ENCODE results near the gene ACTN1. TPM values are rescaled to one million over a fixed set of nuclear protein-coding genes. Genes with fewer than 3 reads are reported as not detected.

ACTN1 gene
- total RNA-seq, 4 donors from 2014 or later, result 40.3 to 585 (median 80.1) TPM

DNA sequence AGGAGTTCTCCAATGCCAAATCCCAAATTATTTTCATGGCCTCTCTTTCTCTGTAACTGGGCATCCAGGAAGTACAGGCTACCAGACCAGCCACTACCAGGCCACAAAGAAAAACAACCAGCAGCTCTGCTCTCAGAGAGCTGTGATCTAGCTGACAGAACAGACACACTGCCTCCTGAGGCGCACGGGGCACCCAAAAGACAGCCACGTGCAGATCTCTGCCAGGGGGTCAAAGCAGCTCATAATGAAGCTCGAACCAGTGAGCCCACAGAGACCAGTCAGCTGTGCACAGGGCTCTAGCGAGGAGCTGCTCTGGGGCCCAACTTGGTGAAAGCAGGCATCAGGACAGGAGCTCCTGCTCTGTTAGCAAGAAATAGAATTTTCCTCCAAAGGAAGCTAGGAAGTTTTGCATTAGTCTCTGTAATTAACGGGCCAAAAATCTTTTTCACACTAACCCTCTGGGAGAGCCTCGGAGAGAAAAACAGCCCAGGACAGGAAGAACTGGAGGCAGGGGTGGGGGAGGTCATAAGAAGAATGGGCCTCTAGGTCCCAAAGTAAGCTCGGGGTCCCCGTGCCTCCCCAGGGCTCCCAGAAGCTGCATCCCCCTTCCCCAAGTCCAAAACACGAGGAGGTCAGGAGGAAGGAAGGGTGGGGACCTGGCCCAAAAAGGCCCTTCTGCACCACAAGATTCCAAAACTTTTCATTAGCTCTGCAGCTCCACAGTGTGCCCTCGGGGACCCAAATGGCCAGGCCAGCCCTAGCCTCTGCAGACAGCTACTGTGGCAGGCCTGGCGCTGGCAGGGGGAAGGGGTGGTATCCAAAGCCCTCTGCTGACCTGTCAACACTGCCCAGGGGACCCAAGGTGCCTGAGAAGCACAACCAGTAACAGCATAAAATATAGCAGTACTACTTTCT, 30.2 kb downstream of the ACTN1 start:
- Histone ChIP-seq H3K4me3 (no peak overlapping the region), H3K27ac (peak overlapping the region; percentile 28 to 86 (median 66)), H3K27me3 (no peaks in the 10 kb centered on the region), H3K9me3 (no peaks in the 10 kb centered on the region), H3K4me1 (peaks cover 0 to 79% (median 13%) of the 10 kb centered on the region in 4 donors), H3K36me3 (no peaks in the 10 kb centered on the region)
- no peak for TF ChIP-seq POLR2A (IDR thresholded peaks at IDR 0.05)
- TF ChIP-seq, protein P1, sequence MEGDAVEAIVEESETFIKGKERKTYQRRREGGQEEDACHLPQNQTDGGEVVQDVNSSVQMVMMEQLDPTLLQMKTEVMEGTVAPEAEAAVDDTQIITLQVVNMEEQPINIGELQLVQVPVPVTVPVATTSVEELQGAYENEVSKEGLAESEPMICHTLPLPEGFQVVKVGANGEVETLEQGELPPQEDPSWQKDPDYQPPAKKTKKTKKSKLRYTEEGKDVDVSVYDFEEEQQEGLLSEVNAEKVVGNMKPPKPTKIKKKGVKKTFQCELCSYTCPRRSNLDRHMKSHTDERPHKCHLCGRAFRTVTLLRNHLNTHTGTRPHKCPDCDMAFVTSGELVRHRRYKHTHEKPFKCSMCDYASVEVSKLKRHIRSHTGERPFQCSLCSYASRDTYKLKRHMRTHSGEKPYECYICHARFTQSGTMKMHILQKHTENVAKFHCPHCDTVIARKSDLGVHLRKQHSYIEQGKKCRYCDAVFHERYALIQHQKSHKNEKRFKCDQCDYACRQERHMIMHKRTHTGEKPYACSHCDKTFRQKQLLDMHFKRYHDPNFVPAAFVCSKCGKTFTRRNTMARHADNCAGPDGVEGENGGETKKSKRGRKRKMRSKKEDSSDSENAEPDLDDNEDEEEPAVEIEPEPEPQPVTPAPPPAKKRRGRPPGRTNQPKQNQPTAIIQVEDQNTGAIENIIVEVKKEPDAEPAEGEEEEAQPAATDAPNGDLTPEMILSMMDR (IDR thresholded peaks at IDR 0.05), result no peak
- no peak for DNase-seq

GRCh38 chr14:68947802-68948201, 31.3 kb downstream of the ACTN1 start:
- TF ChIP-seq, protein P1 (IDR thresholded peaks at IDR 0.05), result no peak
- TF ChIP-seq POLR2A (IDR thresholded peaks at IDR 0.05), result peak in 1 of 2 donors; percentile 42
- Histone ChIP-seq H3K27ac (peak overlapping the region; percentile 34 to 86 (median 66)), H3K9me3 (no peaks in the 10 kb centered on the region), H3K36me3 (no peaks in the 10 kb centered on the region), H3K27me3 (no peaks in the 10 kb centered on the region), H3K4me1 (peaks cover 0 to 82% (median 13%) of the 10 kb centered on the region in 4 donors), H3K4me3 (no peak overlapping the region)
- DNase-seq, result peak in 2 of 3 donors; percentile 79 to 80

DNA sequence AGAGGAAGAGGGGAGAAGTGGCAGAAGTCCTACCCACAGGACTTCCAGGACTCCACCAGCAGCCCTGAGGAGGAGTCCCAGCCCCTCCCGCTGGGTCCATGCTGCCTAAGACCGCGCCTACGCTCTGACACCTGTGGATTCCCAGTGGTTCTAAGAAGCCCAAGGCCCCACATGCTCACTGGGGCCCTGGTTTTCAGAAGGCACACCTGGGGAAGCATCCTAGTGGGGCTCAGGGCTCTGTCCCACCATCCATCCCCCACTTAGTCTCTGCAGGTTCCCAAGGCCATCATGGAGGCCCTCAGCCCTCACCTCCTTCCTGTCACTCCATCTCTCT, 32.6 kb downstream of the ACTN1 start:
- DNase-seq, result no peak
- H3K36me3 ChIP-seq, result no peaks in the 10 kb centered on the region
- H3K9me3 ChIP-seq, result no peaks in the 10 kb centered on the region
- H3K27ac ChIP-seq, result peak overlapping the region; percentile 5 to 86 (median 51)
- peaks cover 0 to 77% (median 12%) of the 10 kb centered on the region in 4 donors for H3K4me1 ChIP-seq
- H3K27me3 ChIP-seq, result no peaks in the 10 kb centered on the region
- H3K4me3 ChIP-seq, result no peak overlapping the region
- TF ChIP-seq POLR2A (IDR thresholded peaks at IDR 0.05), result no peak
- TF ChIP-seq, protein P1 (IDR thresholded peaks at IDR 0.05), result no peak

DNA sequence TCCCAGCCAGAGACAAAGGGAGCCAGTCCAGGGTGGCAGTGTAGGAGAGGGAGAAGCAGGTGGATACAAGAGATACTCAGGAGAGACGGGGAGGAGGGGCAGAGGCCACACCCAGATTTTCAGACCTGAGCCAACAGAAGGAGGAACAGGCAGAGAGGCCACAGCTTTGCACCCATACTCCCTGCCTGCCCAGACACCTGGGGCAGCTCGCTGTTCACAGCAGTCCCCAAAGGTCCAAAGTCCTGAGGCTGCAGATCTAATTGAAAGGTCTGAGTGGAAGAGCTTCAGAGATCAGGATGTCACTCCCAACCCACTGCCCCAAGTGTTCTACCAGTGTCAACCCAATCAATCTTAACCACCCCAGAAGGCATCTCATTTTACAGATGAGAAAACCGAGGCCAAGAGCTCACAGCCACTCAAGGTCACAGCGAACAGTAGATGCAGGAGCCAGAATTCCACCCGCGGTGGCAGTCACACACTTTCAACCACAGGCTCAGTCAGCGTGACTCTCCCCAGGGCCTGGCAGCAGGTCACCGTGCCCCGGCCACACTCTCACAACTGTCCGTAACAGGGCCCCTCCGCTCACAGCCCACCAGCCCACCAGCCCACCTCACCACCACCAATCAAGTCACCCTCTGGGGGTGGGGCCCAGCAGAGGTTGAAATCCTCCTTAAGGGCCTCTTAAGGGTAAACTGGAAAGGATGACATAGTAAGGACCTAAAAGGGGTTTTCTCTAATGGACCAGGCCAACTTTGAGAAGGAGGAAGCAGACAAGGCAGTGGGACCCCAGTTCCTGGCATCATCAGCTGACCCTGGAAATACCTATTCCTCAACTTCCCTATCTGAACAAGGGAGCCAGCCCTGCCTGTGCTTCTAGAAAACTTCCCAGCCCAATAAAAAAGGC, 33.3 kb downstream of the ACTN1 start:
- TF ChIP-seq, protein P1 (IDR thresholded peaks at IDR 0.05), result no peak
- peak in 1 of 2 donors; percentile 17 for TF ChIP-seq POLR2A (IDR thresholded peaks at IDR 0.05)
- Histone ChIP-seq H3K36me3 (no peaks in the 10 kb centered on the region), H3K9me3 (no peaks in the 10 kb centered on the region), H3K4me3 (no peak overlapping the region), H3K4me1 (peaks cover 0 to 77% (median 10%) of the 10 kb centered on the region in 4 donors), H3K27ac (peak overlapping the region in 3 of 4 donors; percentile 5 to 86 (median 77)), H3K27me3 (no peaks in the 10 kb centered on the region)
- DNase-seq, result peak in 2 of 3 donors; percentile 74 to 75

GRCh38 chr14:68945190-68945584, 33.9 kb downstream of the ACTN1 start:
- H3K27ac ChIP-seq, result peak overlapping the region in 2 of 4 donors; percentile 77 to 86
- H3K4me1 ChIP-seq, result peaks cover 0 to 81% (median 9%) of the 10 kb centered on the region in 4 donors
- H3K9me3 ChIP-seq, result no peaks in the 10 kb centered on the region
- no peak overlapping the region for H3K4me3 ChIP-seq
- TF ChIP-seq, protein P1 (IDR thresholded peaks at IDR 0.05), result no peak
- no peak for TF ChIP-seq POLR2A (IDR thresholded peaks at IDR 0.05)
- no peak for DNase-seq
- no peaks in the 10 kb centered on the region for H3K36me3 ChIP-seq
- no peaks in the 10 kb centered on the region for H3K27me3 ChIP-seq
